ENCODE results near the gene ZNF611.
"Not testable (repeated sequence)": the region's sequence is repeated elsewhere in the genome, so short reads cannot be mapped to it uniquely, and the experiment has no call there.

Gene ZNF611

DNA sequence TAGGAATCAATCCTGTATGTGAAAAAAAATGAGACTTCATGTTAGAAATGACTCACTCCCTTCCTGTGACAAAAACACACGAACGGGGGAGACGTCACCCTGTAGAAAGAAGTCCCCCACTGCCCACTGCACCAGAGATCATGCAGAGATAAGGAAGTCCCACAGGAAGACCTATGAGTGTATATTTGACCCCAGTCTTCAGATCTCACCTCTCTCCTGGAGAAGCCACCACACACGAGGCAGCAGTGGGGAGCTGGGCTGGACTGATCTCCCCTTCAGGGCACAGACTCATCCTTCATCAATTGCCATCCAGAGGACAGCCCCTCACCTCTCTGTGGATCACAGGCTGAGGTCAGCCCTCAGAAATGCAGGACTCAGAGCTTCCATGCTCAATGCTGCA, 18.9 kb downstream of the ZNF611 start:
- DNase-seq: not testable (repeated sequence)

DNA sequence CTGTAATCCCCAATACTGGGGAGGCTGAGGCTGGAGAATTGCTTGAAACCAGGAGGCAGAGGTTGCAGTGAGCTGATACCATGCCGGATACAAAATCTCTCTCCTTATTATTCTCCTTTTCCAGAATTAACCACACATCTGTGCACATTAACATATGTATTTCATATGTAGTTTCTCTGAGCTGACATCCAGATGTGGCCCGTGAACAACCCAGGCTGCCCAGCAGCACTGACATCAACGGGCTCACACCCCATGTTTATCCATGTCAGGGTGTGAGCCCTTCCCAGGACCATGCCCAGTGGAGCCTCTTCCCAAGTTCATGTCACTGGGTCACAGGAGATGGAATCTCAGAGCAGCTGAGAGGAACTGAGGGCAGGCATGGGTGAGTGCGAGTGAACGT, 19.5 kb downstream of the ZNF611 start:
- DNase-seq: not testable (repeated sequence)

- DNase-seq: not testable (repeated sequence)
These were observed 21.8 kb downstream of the ZNF611 start for GRCh38 chr19:52713051-52713450.

DNA sequence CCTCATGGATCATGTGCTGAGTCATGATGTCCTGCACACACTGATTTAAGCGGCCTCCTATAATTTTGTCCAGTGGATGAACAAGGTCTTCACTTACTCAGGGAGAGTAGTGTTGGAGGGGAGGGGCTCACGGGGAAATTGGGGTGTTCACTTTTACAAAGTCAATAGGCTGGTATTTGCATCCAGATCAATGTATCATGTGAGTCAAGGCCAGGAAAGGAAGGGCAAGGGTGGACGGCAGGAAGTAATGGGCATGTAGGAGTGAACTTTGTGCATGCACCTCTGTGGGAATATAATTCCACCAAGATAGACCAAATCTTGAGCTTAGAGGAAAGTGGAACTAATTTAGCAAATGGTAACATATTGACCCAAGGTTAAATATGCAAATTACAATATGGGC, 23.2 kb downstream of the ZNF611 start:
- not testable (repeated sequence) for DNase-seq

DNA sequence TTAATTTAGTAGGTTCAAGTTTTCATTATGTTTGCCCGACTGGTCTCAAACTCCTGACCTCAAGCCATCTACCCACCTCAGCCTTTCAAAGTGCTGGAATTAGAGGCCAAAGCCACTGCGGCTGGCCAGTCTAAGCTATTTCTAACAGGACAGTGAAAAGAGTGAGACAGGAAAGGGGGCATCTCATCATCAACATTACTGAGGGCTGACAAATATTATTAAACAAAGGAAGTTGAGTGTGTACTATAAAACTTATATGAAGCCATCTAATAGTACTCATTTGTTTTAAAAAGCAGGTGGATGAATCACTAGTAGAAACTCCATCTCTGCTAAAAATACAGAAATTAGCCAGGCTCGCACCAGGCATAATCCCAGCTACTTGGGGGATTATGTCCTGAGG, 24.3 kb downstream of the ZNF611 start:
- no peak for DNase-seq

- DNase-seq: not testable (repeated sequence)
These were observed 29.2 kb downstream of the ZNF611 start for GRCh38 chr19:52705615-52706014.

GRCh38 chr19:52703917-52704316, 30.9 kb downstream of the ZNF611 start:
- DNase-seq: no peak

GRCh38 chr19:52700673-52701072, 34.2 kb downstream of the ZNF611 start:
- DNase-seq: no peak

DNA sequence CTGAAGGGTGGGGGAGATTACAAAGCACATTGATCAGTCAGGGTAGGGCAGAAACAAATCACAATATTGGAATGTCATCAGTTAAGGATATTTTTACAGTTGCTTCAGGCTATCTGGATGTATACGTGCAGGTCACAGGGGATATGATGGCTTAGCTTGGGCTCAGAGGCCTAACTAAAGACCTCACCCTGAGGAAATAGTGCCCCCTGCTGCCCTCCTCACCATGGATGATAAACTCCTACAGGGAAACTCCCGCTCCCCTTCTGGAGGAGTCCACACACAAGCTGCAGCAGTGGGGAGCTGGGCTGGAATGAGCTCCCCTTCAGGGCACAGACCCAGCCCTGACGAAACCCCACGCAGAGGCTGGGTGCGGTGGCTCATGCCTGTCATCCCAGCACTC, 35.3 kb downstream of the ZNF611 start:
- not testable (repeated sequence) for DNase-seq

DNA sequence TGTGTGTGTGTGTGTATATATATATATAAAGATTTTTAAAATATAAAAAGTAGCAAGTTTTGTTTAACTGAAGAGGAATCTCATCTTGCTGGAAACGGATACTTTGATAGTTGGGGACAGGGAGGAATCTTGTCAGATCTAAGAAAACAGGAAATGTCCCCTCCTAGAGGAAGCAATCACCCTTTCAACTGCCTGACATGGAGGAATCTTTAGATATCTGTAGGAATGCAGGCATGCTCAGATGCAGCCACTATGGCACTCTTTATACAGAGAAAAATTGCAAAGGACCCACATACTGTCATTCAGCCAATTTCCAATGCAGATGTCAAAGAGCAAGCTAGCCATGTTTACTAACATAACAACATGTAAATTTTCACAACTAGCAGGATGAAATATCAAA, 38.8 kb downstream of the ZNF611 start:
- DNase-seq: no peak

- no peak for DNase-seq
These were observed 39.9 kb downstream of the ZNF611 start for GRCh38 chr19:52694921-52695320.

GRCh38 chr19:52694281-52694680, 40.6 kb downstream of the ZNF611 start:
- not testable (repeated sequence) for DNase-seq

- DNase-seq: no peak
These were observed 42.3 kb downstream of the ZNF611 start for GRCh38 chr19:52692431-52693008.

- DNase-seq: no peak
These were observed 43.1 kb downstream of the ZNF611 start for GRCh38 chr19:52691737-52692136.

DNA sequence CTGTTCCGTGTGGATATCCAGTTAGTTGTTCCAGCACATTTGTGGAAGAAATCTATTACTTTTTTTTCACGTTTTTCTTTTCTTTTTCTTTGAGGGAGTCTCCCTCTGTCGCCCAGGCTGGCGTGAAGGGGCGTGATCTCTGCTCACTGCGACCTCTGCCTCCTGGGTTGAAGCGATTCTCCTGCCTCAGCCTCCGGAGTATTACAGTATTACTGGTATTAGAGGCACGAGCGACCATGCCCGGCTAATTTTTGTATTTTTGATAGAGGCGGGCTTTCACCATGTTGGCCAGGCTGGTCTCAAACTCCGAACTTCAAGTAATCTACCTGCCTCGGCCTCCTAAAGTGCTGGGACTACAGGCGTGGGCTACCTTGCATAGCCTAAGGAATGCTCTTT, 43.6 kb downstream of the ZNF611 start:
- DNase-seq: no peak

- DNase-seq: peak; percentile 76
These were observed 44.3 kb downstream of the ZNF611 start for GRCh38 chr19:52690369-52691214.

- DNase-seq: no peak
These were observed 44.9 kb downstream of the ZNF611 start for GRCh38 chr19:52689843-52690368.

DNA sequence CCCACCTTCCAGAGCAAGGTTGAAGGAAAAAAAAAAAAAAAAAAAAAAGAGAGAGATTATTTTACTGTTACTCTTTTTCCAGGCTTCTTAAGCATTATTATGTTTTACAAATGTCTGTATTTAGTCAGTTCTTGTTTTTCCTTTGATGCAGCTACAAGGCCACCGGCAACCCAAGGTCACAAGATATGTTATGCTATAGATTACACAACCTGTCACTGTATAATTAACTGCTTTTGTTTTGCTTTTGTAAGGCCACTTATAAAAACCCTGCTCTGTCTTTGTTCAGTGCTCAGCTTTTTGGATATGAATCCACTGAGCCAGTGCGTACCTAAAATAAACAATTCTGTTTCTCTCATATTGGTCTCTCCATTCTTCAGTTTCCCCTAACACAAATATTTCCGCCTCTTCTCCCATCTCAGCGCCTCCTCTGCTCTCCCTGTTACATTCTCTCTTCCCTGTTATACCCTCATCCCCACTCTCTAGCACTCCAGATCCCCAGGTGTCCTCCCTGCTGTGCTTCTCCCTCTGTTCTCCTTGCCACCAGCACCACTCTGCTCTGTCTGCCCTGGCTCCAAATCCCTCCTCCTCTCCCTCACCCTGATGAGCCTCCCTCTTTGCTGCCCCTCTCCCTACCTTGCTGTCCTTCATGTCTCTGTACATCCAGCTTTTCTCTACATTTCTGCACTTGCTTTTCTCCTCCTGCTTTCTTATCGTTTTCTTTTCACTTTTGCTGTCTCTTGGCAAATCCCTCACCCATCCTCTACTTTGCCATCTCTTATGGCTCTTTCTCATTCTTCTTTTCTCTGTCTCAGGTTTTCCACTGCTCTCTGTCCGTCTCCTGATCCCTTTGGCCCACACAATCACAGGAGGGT, 45.7 kb downstream of the ZNF611 start:
- DNase-seq: peak; percentile 5

DNA sequence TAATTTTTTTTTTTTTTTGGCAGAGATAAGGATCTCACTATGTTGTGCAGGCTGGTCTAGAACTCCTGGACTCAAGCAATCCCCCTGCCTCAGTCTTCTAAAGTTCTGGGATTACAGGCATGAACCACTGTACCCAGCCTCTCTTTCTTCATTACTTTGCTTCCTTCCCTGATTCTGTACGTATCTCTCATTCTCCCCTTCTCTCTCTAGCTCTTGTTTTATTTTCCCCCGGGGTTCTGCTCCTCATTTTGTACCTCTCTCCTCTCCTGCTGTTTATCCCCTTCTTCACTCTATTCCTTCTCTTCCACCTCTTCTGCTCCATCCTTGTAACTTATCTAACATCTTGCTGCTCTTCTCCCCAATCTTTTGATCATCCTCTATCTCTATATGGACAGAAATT, 46.5 kb downstream of the ZNF611 start:
- no peak for DNase-seq

GRCh38 chr19:52687684-52688083, 47.2 kb downstream of the ZNF611 start:
- DNase-seq: no peak

DNA sequence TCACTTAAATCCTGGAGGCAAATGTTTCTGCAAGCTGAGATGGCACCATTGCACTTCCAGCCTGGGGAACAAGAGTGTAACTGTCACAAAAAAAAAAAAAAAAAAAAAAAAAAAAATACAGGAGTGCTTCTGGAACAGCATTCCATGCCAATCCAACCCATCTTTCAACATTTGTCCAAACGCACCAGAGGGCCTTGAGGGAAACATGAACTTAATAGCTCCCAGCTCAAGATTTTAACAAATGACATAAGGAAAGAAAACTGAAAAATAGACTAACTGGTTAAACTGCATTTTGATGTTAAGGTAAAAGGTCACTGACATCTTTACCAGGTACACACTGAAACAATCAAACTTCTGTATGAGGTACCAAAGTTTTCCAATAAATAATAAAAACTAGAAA, 49.0 kb downstream of the ZNF611 start:
- DNase-seq: no peak

- not testable (repeated sequence) for DNase-seq
These were observed 53.6 kb downstream of the ZNF611 start for GRCh38 chr19:52681216-52681615.

DNA sequence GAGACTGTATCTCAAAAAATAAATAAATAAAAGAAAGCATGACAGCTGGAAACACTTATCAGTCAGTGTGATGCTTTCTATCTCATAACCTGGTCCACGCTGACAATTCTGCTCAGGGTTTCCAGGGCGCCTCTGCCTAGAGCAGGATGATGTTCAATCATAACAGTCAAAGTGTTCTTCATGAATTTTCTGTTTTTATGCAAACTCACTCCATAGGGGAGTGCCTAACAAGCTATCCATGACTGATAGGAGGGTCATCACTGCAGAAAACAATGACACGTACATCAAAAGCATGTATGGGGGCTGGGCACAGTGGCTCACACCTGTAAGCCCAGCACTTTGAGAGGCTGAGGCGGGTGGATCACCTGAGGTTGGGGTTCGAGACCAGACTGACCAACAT, 55.2 kb downstream of the ZNF611 start:
- DNase-seq: no peak

All from NCI-H2029 (cell line).